Testis (tissue), 3 donors: ENCODE results near the gene KRTAP9-6. TPM values are rescaled to one million over a fixed set of nuclear protein-coding genes. Genes with fewer than 3 reads are reported as not detected.

Source experiments
- DNase-seq: peaks from one replicate; pipeline ENCODE4 v3.0.0-alpha.2; 2019
- H3K27ac ChIP-seq, 2 donors: fragments of 200-600 bp; sonication (generic); one replicate each; pipeline ENCODE4 v1.5.1; 2019
- H3K27me3 ChIP-seq: fragments of 200-600 bp; sonication (generic); one replicate; pipeline ENCODE4 v1.5.1; 2019
- H3K36me3 ChIP-seq: fragments of 200-600 bp; sonication (generic); one replicate; pipeline ENCODE4 v1.5.1; 2017; ENCODE audit warnings: low read depth; ENCODE audit errors: missing control alignments
- H3K4me1 ChIP-seq: fragments of 200-600 bp; sonication (generic); one replicate; pipeline ENCODE4 v1.5.1; 2019
- H3K4me3 ChIP-seq, 2 donors: fragments of 200-600 bp; sonication (generic); one replicate each; pipeline ENCODE4 v1.5.1; 2017 to 2019
- H3K9me3 ChIP-seq: fragments of 200-600 bp; sonication (generic); one replicate; pipeline ENCODE4 v1.5.1; 2017
- POLR2A ChIP-seq: fragments of 450-650 bp; IDR thresholded peaks from one replicate; pipeline ENCODE4 v1.6.1; 2017; ENCODE audit warnings: antibody characterized with exemption, mild to moderate bottlenecking, moderate library complexity
- WGBS, 2 donors: methylation state at CpG; one replicate each; pipeline ENCODE4 v1.1.5; 2018; 5-methylcytosine and 5-hydroxymethylcytosine counted together
- intact Hi-C: fragments of 100-400 bp; cut with DNase I; formaldehyde crosslinking; loops from one replicate; pipeline ENCODE4 v1.15.1; 2023; ENCODE audit warnings: low total_unique reads
- polyA plus RNA-seq: library from polyadenylated mRNA; stranded (reverse); fragments of 350-450 nt; fragmentation: Illumina TruSeq; extraction: RNeasy Lipid Tissue Mini Kit (QIAGEN cat#74804); gene quantifications from one replicate; pipeline ENCODE4 v1.2.3, GENCODE V29; 2014; ENCODE audit warnings: low read depth, low replicate concordance; ENCODE audit not compliant: insufficient read depth
- total RNA-seq, 2 donors: library from RNA; depleted of rRNA; stranded (reverse); fragments of >200 nt; gene quantifications; one replicate each; pipeline ENCODE4 v1.2.3, GENCODE V29; 2016
- TF ChIP-seq, protein P1 (sequence below), 3 experiments: fragments of 450-650 bp in 2 of 3; fragments of 200-600 bp in 1 of 3; sonication (generic) in 1 of 3; IDR thresholded peaks; one replicate each; pipeline ENCODE4 v1.5.1; 2016 to 2019; ENCODE audit warnings: antibody characterized with exemption in 3 of 3, mild to moderate bottlenecking in 2 of 3, moderate library complexity in 1 of 3

Gene KRTAP9-6
- total and polyA plus RNA-seq, 3 donors from 2014 or later: not detected

- H3K4me1 ChIP-seq: no peaks in the 10 kb centered on the region
- H3K27me3 ChIP-seq: no peaks in the 10 kb centered on the region
- no peaks in the 10 kb centered on the region for H3K9me3 ChIP-seq
- TF ChIP-seq POLR2A: no peak
- TF ChIP-seq, protein P1, sequence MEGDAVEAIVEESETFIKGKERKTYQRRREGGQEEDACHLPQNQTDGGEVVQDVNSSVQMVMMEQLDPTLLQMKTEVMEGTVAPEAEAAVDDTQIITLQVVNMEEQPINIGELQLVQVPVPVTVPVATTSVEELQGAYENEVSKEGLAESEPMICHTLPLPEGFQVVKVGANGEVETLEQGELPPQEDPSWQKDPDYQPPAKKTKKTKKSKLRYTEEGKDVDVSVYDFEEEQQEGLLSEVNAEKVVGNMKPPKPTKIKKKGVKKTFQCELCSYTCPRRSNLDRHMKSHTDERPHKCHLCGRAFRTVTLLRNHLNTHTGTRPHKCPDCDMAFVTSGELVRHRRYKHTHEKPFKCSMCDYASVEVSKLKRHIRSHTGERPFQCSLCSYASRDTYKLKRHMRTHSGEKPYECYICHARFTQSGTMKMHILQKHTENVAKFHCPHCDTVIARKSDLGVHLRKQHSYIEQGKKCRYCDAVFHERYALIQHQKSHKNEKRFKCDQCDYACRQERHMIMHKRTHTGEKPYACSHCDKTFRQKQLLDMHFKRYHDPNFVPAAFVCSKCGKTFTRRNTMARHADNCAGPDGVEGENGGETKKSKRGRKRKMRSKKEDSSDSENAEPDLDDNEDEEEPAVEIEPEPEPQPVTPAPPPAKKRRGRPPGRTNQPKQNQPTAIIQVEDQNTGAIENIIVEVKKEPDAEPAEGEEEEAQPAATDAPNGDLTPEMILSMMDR (IDR thresholded peaks at IDR 0.05): no peak
- H3K36me3 ChIP-seq: no peaks in the 10 kb centered on the region
- H3K4me3 ChIP-seq: no peak overlapping the region
- 78 to 92% methylated on average over 3 of the region's 3 CpGs for WGBS, 2 donors
- intact Hi-C loops: no loop called here
- no peak overlapping the region for H3K27ac ChIP-seq
- no peak for DNase-seq
These were observed 13.2 kb downstream of the KRTAP9-6 start for GRCh38 chr17:41278176-41278955.

- intact Hi-C loops: no loop called here
- DNase-seq: no peak
- WGBS, 2 donors: 53 to 57% methylated on average over 3 of the region's 3 CpGs
These were observed 18.9 kb downstream of the KRTAP9-6 start for GRCh38 chr17:41284043-41284442.

DNA sequence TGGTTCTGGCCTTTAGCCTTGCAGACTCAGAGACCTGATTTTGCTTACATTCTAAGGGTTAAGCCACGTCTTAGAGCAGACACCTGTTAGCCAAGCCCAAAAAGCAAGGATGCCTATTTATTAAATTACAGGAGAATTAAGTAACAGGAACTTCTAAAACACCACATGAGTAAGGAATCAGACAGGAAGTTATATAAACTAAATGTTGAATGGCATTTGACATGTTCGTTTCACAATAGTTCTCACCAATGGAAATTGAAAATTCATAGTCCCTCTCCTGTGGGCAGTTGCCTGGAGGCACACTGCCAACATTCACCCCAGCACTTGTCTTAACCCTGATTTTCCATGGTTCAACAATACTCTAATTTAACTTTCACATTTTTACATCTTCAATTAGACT lies 19.4 kb downstream of the KRTAP9-6 start:
- H3K27me3 ChIP-seq: no peaks in the 10 kb centered on the region
- no peak overlapping the region for H3K4me3 ChIP-seq
- intact Hi-C loops: no loop called here
- no peak overlapping the region for H3K27ac ChIP-seq
- no peaks in the 10 kb centered on the region for H3K9me3 ChIP-seq
- DNase-seq: no peak
- no peaks in the 10 kb centered on the region for H3K36me3 ChIP-seq
- no peaks in the 10 kb centered on the region for H3K4me1 ChIP-seq
- 61 to 62% methylated on average over 2 of the region's 2 CpGs for WGBS, 2 donors
- TF ChIP-seq POLR2A: no peak
- TF ChIP-seq, protein P1 (IDR thresholded peaks at IDR 0.05): no peak

More at GRCh38 chr17:41284043-41284442, 18.9 kb downstream of the KRTAP9-6 start:
- TF ChIP-seq POLR2A: no peak
- TF ChIP-seq, protein P1 (IDR thresholded peaks at IDR 0.05): no peak
- Histone ChIP-seq H3K27ac (no peak overlapping the region), H3K9me3 (no peaks in the 10 kb centered on the region), H3K4me3 (no peak overlapping the region), H3K27me3 (no peaks in the 10 kb centered on the region), H3K4me1 (no peaks in the 10 kb centered on the region), H3K36me3 (no peaks in the 10 kb centered on the region)

DNA sequence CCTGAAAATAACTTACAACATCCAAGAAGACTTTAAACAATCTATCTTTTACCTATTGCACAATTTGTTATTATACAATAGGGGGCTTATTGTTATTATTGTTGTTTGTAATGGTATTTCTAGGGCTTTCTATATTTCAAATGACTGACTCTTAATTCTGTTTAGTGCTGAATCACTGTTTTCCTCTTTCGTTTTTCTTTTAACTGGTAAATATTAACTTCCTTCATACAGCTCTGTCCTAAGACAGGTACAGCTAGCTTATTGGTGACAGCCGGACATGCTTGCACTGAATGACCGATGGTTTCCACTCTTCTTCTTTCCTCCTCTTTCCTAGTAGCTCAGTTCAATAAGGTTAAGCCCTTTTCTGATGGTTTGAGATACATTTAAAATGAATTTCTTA lies 21.9 kb downstream of the KRTAP9-6 start:
- Histone ChIP-seq H3K27ac (no peak overlapping the region), H3K4me3 (no peak overlapping the region), H3K4me1 (no peaks in the 10 kb centered on the region), H3K27me3 (no peaks in the 10 kb centered on the region), H3K9me3 (no peaks in the 10 kb centered on the region), H3K36me3 (no peaks in the 10 kb centered on the region)
- DNase-seq: no peak
- TF ChIP-seq, protein P1 (IDR thresholded peaks at IDR 0.05): no peak
- TF ChIP-seq POLR2A: no peak
- WGBS, 2 donors: 82 to 91% methylated on average over 3 of the region's 3 CpGs
- intact Hi-C loops: no loop called here

DNA sequence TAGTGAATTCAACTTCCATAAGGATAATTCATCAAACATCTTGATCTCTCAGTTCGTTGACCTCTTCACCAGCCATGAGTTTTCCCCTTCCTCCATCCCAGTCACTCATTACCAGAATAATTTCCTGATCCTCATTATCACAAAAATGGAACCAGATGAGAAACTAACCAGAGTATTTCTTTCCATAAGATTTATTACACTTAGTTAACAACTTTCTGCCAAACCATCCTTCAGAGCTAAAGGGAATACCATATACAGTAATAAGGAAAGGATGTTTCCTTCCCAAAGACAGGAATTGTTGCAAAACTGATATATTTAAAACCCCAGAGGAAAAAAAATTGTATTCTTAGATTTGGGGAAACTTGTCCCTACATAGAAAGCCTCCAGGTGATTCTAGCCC lies 28.8 kb downstream of the KRTAP9-6 start:
- Histone ChIP-seq H3K9me3 (no peaks in the 10 kb centered on the region), H3K4me3 (no peak overlapping the region), H3K36me3 (no peaks in the 10 kb centered on the region), H3K4me1 (no peaks in the 10 kb centered on the region), H3K27ac (no peak overlapping the region), H3K27me3 (no peaks in the 10 kb centered on the region)
- no peak for TF ChIP-seq POLR2A
- TF ChIP-seq, protein P1 (IDR thresholded peaks at IDR 0.05): no peak
- DNase-seq: no peak
- intact Hi-C loops: no loop called here
- 83 to 86% methylated on average over 1 of the region's 1 CpG for WGBS, 2 donors
